Endothelial cell (in vitro differentiated cells): ENCODE results near the gene TEKT3. TPM values are rescaled to one million over a fixed set of nuclear protein-coding genes. Genes with fewer than 3 reads are reported as not detected.

ENCODE experiments used
- DNase-seq: peaks from one replicate; pipeline ENCODE4 v3.0.0; 2021; ENCODE audit warnings: low spot score
- H3K27ac Mint-ChIP-seq: one replicate; pipeline ENCODE4 v1.8.0; 2021; ENCODE audit warnings: mixed read lengths, inconsistent platforms; ENCODE audit not compliant: unreplicated experiment
- H3K27me3 Mint-ChIP-seq: one replicate; pipeline ENCODE4 v1.8.0; 2021; ENCODE audit warnings: mild to moderate bottlenecking, moderate library complexity, mixed read lengths, inconsistent platforms; ENCODE audit not compliant: unreplicated experiment
- H3K36me3 Mint-ChIP-seq: one replicate; pipeline ENCODE4 v1.8.0; 2021; ENCODE audit warnings: mild to moderate bottlenecking, low read depth, mixed read lengths, inconsistent platforms; ENCODE audit not compliant: unreplicated experiment
- H3K4me1 Mint-ChIP-seq: one replicate; pipeline ENCODE4 v1.8.0; 2021; ENCODE audit warnings: mild to moderate bottlenecking, mixed read lengths, inconsistent platforms; ENCODE audit not compliant: unreplicated experiment
- H3K4me3 Mint-ChIP-seq: one replicate; pipeline ENCODE4 v1.8.0; 2021; ENCODE audit warnings: mild to moderate bottlenecking, mixed read lengths, inconsistent platforms; ENCODE audit not compliant: unreplicated experiment
- H3K9me3 Mint-ChIP-seq: one replicate; pipeline ENCODE4 v1.8.0; 2021; ENCODE audit warnings: mixed read lengths, inconsistent platforms; ENCODE audit not compliant: unreplicated experiment
- total RNA-seq: library from RNA; stranded (reverse); fragmentation: NEBNext Ultra II Directional; extraction: Animal tissue kit (Norgen Biotek cat#: 25700); gene quantifications from one replicate; pipeline ENCODE4 v1.2.1, GENCODE V29; 2021; ENCODE audit not compliant: unreplicated experiment
- TF ChIP-seq, protein P1 (sequence below): fragments of 200-600 bp; sonication (generic); IDR thresholded peaks from one replicate; pipeline ENCODE4 v1.5.0; 2021; ENCODE audit warnings: antibody characterized with exemption; ENCODE audit not compliant: unreplicated experiment

The TEKT3 gene
- total RNA-seq, 1 donor from 2014 or later = 5.8 TPM

DNA sequence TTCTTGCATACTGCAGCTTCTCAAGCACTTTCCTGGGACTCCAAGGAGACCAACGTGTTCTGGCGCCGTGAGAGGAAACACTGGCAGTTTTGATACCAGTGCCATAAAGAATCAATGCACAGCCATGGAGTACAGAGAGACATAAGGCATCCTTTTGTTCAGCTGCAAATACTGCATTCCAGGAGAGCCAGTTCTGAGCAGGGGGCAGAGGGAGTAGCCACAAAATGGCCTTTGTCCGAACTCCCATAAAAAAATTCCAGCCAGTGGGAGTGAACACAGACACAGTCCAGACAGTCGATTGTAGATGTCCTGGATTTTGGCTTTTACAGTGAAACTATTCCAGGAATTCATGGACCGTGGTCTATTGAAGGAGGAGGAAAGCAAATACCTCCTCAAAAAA is 36.2 kb upstream of the TEKT3 start:
- Mint-ChIP-seq H3K27me3 (peaks cover 1% of the 10 kb centered on the region), H3K27ac (no peak overlapping the region), H3K36me3 (no peaks in the 10 kb centered on the region), H3K4me1 (no peaks in the 10 kb centered on the region), H3K9me3 (no peaks in the 10 kb centered on the region), H3K4me3 (no peak overlapping the region)
- DNase-seq = no peak
- TF ChIP-seq, protein P1, sequence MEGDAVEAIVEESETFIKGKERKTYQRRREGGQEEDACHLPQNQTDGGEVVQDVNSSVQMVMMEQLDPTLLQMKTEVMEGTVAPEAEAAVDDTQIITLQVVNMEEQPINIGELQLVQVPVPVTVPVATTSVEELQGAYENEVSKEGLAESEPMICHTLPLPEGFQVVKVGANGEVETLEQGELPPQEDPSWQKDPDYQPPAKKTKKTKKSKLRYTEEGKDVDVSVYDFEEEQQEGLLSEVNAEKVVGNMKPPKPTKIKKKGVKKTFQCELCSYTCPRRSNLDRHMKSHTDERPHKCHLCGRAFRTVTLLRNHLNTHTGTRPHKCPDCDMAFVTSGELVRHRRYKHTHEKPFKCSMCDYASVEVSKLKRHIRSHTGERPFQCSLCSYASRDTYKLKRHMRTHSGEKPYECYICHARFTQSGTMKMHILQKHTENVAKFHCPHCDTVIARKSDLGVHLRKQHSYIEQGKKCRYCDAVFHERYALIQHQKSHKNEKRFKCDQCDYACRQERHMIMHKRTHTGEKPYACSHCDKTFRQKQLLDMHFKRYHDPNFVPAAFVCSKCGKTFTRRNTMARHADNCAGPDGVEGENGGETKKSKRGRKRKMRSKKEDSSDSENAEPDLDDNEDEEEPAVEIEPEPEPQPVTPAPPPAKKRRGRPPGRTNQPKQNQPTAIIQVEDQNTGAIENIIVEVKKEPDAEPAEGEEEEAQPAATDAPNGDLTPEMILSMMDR = no peak

DNA sequence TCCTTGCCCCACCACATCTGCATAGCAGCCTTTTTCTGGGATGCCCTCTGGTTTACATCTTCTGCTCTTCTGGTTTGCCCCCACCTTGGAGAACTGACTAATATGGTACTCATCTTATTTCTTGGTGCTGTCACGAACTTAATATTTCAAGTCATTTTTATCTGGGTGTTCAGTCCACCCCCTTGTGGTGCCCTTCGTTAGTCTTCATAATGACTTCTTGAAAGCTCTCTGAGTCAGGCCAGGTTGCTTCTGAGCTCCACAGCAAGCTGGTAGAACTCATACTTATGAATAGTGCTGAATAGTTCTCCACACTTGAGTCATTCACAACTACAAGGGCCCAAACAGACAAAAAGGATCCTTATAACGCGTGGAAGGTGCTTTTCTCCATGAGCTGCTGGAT is 35.8 kb upstream of the TEKT3 start:
- Mint-ChIP-seq H3K9me3 (no peaks in the 10 kb centered on the region), H3K4me3 (no peak overlapping the region), H3K36me3 (no peaks in the 10 kb centered on the region), H3K27ac (no peak overlapping the region), H3K27me3 (peaks cover 1% of the 10 kb centered on the region), H3K4me1 (no peaks in the 10 kb centered on the region)
- TF ChIP-seq, protein P1 = no peak
- DNase-seq = no peak

DNA sequence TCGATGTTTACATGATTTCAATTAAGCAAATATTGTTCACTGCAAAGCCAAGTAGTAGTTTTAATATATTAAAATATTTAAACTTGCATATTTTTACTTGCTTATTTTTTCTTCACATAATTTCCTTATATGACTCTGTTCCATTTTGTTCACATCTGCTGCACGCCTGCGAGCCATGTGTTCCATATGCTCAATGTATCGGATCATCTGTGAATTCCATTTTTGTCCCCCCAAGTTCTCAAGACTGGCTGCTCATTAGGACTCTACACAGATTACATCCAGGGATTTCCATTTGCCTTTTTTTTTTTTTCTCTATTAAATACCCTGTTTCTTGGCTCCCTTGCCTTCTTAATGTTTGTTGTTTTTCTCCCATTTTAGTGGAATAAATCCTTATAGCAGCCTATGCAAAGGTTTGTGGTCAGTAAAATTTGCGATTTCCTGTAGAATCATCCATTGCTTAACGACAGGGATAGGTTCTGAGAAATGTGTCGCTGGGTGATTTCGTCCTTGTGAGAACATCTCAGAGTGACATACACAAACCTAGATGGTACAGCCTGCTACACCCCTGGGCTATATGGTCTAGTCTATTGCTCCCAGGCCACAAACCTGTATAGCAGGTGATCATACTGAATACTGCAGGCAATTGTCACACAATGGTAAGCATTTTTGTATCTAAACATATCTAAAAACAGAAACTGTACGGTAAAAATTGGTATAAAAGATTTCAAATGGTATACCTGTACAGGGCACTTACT is 30.2 kb upstream of the TEKT3 start:
- no peaks in the 10 kb centered on the region for H3K9me3 Mint-ChIP-seq
- TF ChIP-seq, protein P1 = no peak
- no peak overlapping the region for H3K27ac Mint-ChIP-seq
- no peaks in the 10 kb centered on the region for H3K36me3 Mint-ChIP-seq
- no peak for DNase-seq
- peaks cover 2% of the 10 kb centered on the region for H3K27me3 Mint-ChIP-seq
- no peak overlapping the region for H3K4me3 Mint-ChIP-seq
- no peaks in the 10 kb centered on the region for H3K4me1 Mint-ChIP-seq

DNA sequence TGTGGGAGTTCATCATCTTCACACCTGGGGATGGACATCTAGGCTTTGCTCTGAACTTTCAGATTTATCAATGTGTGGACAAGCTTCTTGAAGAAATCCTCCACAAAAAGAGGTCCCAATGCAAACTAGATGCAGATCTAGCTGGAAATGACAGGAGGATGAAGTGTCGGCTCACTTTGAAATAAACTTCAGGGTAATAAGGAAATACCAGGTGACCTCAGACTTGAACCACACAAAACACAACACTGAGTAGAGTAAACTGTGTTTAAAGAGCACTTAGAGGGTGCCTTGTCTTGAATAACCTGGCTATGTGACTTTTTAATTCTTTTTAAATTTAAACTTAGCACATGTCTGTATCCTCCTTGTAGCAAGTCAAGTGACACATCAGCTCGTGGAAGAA is 27.2 kb upstream of the TEKT3 start:
- Mint-ChIP-seq H3K36me3 (no peaks in the 10 kb centered on the region), H3K27ac (no peak overlapping the region), H3K9me3 (no peaks in the 10 kb centered on the region), H3K27me3 (peaks cover 2% of the 10 kb centered on the region), H3K4me3 (no peak overlapping the region), H3K4me1 (no peaks in the 10 kb centered on the region)
- no peak for DNase-seq
- TF ChIP-seq, protein P1 = no peak

DNA sequence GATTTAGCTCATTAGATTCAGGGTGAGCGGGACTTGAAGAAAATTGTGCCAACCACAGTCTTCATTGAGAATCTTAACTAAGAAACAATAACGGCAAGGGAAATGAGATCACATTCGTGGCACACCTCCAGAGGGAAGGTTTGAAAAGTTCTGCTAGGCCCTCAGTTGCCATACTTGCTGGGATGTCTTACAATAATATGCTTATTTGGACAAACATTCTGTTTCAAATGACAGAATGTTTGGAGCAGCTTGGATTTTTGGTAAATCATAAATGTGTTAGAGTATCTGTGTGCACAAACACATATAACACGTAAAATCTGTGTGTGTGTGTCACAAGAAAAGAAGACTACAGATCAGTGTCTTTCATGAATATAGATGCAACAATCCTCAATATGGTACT is 24.6 kb upstream of the TEKT3 start:
- DNase-seq = no peak
- H3K36me3 Mint-ChIP-seq = no peaks in the 10 kb centered on the region
- H3K27me3 Mint-ChIP-seq = peaks cover 2% of the 10 kb centered on the region
- H3K4me1 Mint-ChIP-seq = no peaks in the 10 kb centered on the region
- no peaks in the 10 kb centered on the region for H3K9me3 Mint-ChIP-seq
- no peak overlapping the region for H3K27ac Mint-ChIP-seq
- TF ChIP-seq, protein P1 = no peak
- no peak overlapping the region for H3K4me3 Mint-ChIP-seq
